ENCODE measurements around the gene CD68. TPM values are rescaled to one million over a fixed set of nuclear protein-coding genes. Genes with fewer than 3 reads are reported as not detected.

Gene CD68, protein sequence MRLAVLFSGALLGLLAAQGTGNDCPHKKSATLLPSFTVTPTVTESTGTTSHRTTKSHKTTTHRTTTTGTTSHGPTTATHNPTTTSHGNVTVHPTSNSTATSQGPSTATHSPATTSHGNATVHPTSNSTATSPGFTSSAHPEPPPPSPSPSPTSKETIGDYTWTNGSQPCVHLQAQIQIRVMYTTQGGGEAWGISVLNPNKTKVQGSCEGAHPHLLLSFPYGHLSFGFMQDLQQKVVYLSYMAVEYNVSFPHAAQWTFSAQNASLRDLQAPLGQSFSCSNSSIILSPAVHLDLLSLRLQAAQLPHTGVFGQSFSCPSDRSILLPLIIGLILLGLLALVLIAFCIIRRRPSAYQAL
- total RNA-seq, result 100 to 1,000 TPM in 1 of 4 donors, 10 to 100 TPM in 2, 1 to 10 TPM in 1; 3.8 to 102 (median 35.1) TPM

DNA sequence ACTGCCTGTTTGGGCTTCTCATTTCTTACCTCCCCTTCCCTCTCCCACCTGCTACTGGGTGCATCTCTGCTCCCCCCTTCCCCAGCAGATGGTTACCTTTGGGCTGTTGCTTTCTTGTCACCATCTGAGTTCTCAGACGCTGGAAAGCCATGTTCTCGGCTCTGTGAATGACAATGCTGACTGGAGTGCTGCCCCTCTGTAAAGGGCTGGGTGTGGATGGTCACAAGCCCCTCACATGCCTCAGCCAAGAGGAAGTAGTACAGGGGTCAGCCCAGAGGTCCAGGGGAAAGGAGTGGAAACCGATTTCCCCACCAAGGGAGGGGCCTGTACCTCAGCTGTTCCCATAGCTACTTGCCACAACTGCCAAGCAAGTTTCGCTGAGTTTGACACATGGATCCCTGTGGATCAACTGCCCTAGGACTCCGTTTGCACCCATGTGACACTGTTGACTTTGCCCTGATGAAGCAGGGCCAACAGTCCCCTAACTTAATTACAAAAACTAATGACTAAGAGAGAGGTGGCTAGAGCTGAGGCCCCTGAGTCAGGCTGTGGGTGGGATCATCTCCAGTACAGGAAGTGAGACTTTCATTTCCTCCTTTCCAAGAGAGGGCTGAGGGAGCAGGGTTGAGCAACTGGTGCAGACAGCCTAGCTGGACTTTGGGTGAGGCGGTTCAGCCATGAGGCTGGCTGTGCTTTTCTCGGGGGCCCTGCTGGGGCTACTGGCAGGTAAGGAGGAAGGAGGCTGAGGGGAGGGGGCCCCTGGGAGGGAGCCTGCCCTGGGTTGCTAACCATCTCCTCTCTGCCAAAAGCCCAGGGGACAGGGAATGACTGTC lies at the start of gene CD68:
CD68 (plus strand) TSS at position 638 of the 833 bp plus-strand sequence; CDS start at position 678, 40 bp downstream.
- peak; percentile 85 for DNase-seq
- in situ Hi-C loops (cut with MboI; ENCODE audit: low pct_ligation_motif_present in 1 of 4, low pct_unique_long_range_greater_than_20kb in 1 of 4, low sequenced_read_pairs in 3 of 4) (no loop called here), intact Hi-C loops (cut with DNase I; ENCODE audit: low total_unique reads) (no loop called here)
- TF ChIP-seq POLR2AphosphoS5 (IDR thresholded peaks at IDR 0.05) (peak; percentile 60 to 87 (median 85)), POLR2A (IDR thresholded peaks at IDR 0.05) (peak; percentile 85), EP300 (IDR thresholded peaks at IDR 0.05; ENCODE audit: low read depth) (no peak), CTCF (IDR thresholded peaks at IDR 0.05) (no peak)
- Histone ChIP-seq H3K36me3 (peaks cover 0 to 46% (median 24%) of the 10 kb centered on the region in 4 donors), H3K27me3 (no peaks in the 10 kb centered on the region), H3K4me3 (peak within 1 kb of the TSS in 2 of 4 donors; percentile 1 to 38), H3K9me3 (no peaks in the 10 kb centered on the region), H3K4me1 (peaks cover 41 to 74% (median 54%) of the 10 kb centered on the region in 4 donors), H3K27ac (peak within 1 kb of the TSS; percentile 89 to 91 (median 90))
- WGBS, 2 donors (ENCODE audit: low coverage in 1 of 2), result 0 to 16% methylated on average over 1 to 7 of the region's 7 CpGs

- no peak overlapping the region for H3K4me3 ChIP-seq
- no peak overlapping the region for H3K27ac ChIP-seq
- no peak for DNase-seq
- H3K9me3 ChIP-seq, result peaks cover 3 to 6% of the 10 kb centered on the region in 2 donors
- H3K27me3 ChIP-seq, result no peaks in the 10 kb centered on the region
- H3K4me1 ChIP-seq, result no peaks in the 10 kb centered on the region
- intact Hi-C loops (cut with DNase I; ENCODE audit: low total_unique reads) (no loop called here), in situ Hi-C loops (cut with MboI; ENCODE audit: low pct_ligation_motif_present in 1 of 4, low pct_unique_long_range_greater_than_20kb in 1 of 4, low sequenced_read_pairs in 3 of 4) (no loop called here)
- no peak for TF ChIP-seq POLR2AphosphoS5 (IDR thresholded peaks at IDR 0.05)
- no peak for TF ChIP-seq POLR2A (IDR thresholded peaks at IDR 0.05)
- no peak for TF ChIP-seq CTCF (IDR thresholded peaks at IDR 0.05)
- WGBS, 2 donors (ENCODE audit: low coverage in 1 of 2), result 81 to 93% methylated on average over 6 of the region's 6 CpGs
- H3K36me3 ChIP-seq, result no peaks in the 10 kb centered on the region
These were observed 49.2 kb upstream of the CD68 start for GRCh38 chr17:7530023-7530900.

- Histone ChIP-seq H3K9me3 (peaks cover 0 to 9% of the 10 kb centered on the region in 2 donors), H3K27ac (no peak overlapping the region), H3K4me3 (no peak overlapping the region), H3K4me1 (no peaks in the 10 kb centered on the region), H3K27me3 (no peaks in the 10 kb centered on the region), H3K36me3 (no peaks in the 10 kb centered on the region)
- WGBS, 2 donors (ENCODE audit: low coverage in 1 of 2), result 82 to 100% methylated on average over 1 to 3 of the region's 3 CpGs
- no peak for TF ChIP-seq CTCF (IDR thresholded peaks at IDR 0.05)
- TF ChIP-seq POLR2AphosphoS5 (IDR thresholded peaks at IDR 0.05), result no peak
- TF ChIP-seq POLR2A (IDR thresholded peaks at IDR 0.05), result no peak
- TF ChIP-seq EP300 (IDR thresholded peaks at IDR 0.05; ENCODE audit: low read depth), result no peak
- intact Hi-C loops (cut with DNase I; ENCODE audit: low total_unique reads) (no loop called here), in situ Hi-C loops (cut with MboI; ENCODE audit: low pct_ligation_motif_present in 1 of 4, low pct_unique_long_range_greater_than_20kb in 1 of 4, low sequenced_read_pairs in 3 of 4) (no loop called here)
- DNase-seq, result no peak
These were observed 41.4 kb upstream of the CD68 start for GRCh38 chr17:7538050-7538449.
